GM18867 (cell line): ENCODE results near the gene IQCH.
A peak's percentile ranks its signal among the peaks of the same experiment; 100 is the strongest.

Experiments used
- ATAC-seq: cut with Tn5 transposase; IDR thresholded peaks from one replicate; pipeline ENCODE4 v1.9.1; 2021; ENCODE audit warnings: mild to moderate bottlenecking, moderate library complexity; ENCODE audit not compliant: unreplicated experiment

The IQCH gene

DNA sequence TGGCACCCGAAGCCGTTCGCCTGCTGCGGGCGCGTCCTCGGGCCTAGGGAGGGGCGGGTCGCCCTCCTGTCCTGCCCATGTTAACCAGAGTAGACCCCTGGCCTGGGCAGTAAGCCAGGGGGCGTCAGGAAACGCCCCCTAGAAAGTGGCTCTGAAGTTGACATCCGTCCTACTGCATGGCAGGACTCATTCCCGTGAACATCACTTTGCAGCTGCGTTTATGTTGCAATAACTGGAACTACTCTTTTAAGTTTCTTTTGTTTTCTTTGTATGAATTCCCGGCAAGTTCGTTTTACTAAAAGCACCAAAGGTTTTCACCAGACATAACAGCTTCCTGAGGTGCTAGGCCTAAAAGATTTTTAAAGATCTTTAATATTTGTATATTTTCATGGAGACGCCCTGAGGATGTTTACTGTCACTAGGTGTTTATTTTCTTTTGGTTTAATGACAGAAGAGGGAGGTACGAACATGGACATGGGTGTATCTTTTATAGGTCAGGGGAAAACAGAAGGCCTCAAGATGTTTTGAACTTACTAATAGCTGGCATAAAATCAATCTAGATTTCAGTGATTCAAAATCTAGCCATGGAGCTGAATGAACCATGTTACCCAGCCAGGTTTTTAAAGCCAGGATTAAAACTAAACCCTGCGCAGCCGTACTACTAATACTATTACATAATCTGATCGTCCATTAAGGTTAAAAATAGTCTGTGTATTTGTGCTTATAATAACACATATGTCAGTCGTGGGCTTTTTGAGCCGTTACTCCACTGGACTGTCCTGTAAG is 267.4 kb downstream of the IQCH start:
- no peak for ATAC-seq

DNA sequence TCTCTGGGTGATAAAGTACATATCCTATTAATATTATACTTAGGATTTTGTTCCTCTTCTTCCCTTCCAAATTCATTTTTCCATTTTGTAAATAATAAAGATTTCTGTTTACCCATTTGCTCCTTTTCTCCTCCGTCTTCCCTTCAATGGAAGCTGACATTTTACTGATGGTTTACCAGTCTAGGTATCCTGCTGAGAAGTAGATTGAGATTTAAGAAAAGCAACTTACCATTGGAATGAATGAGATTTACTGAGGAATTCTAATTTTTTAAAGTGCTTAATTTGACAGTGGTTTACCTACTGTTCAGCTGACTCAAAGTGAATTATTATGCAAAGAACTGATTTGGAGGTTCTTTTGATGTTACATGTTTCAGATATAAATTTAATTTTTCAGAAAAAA is 268.7 kb downstream of the IQCH start:
- ATAC-seq: no peak

DNA sequence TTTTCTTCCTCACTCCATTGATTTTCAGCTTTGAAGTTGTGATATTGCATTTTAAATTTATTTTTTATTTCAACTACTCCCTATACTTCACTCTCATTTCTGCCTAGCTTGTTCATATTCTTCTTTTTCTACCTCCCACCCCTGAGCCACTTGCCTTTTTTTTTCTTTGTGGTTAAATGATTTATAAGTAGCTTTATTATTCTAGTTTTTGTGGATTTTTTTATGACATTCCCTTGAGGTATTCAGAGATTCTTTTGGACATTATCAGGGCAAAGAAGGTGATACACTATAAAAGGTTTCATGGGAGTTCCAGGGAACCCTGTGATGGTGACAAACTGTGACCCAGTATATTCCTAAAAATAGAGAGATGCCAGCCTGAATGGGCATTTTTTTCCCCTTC is 269.6 kb downstream of the IQCH start:
- ATAC-seq: no peak

DNA sequence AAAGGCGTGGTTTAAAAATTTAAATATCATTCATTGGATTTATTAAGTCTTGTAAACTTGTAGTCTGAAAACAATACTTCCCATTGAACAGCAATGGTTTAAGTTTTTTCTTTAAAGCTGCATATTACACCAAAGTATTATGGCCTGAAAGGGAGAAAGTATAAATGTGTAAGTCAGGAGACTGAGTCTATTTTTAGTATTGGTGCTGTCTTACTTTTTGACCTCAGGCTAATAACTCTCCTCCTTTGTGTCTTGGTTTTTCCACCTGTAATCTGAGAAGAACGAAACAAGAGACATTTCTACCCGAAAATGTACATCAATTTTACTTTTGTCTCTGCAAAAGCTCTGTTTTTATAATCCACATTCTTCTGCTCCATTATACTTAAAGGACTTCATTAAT is 273.9 kb downstream of the IQCH start:
- ATAC-seq: no peak

DNA sequence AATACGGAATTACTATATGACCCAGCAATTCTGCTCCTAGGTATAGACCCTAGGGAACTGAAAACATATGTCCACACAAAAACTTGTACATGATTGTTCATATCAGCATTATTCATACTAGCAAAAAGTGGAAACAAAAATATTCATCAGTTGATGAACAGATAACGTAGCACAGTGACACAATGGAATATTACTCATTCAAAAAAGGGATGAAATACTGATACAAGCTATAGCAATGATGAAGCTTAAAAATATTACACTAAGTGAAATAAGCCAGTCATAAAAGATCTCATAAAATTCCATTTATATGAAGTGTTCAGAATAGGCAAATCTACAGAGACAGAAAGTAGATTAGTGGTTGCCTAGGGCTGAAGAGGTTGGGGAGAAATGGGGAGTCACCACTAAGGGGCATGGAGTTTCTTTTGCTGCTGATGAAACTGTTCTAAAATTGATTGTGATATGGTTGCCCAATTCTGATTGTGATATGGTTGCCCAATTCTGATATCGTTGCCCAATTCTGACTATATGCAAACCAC is 276.9 kb downstream of the IQCH start:
- ATAC-seq: no peak

DNA sequence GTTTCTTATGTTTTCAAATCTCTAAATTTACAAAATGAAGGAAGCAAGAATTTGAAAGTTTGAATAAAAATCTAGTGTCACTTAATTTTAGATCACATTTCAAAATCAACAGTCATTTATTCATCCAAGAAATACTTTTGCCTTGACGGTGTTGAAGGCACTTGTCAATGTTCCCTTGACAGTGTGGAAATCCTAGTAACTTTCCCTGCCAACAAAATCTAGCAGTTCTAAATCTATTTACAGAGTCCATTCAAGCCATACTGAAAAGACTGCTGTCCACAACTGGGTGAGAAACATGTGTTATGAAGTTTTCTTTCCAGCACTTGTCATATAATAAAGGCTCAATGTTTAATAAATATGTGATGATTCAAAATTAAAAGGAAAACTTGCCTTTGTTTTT is 279.3 kb downstream of the IQCH start:
- ATAC-seq: no peak

DNA sequence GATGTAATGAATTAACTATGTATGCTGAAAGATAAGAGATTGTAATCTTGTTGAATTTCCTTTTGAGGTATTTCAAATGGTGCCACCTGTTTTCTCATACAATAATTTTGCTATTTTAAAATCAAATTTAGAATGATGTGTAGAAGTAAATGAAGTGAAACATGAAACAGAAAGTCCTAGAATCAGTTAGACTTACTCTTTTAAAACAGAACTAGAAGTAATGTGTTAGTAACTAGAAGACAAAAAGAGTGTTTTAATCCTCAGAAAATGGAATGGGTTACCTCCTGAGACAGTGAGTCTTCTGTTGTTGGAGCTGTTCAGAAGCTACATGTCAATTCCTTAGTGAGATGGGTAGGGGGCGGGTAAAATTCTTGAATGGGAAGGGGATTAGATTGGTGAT is 279.8 kb downstream of the IQCH start:
- ATAC-seq: no peak

DNA sequence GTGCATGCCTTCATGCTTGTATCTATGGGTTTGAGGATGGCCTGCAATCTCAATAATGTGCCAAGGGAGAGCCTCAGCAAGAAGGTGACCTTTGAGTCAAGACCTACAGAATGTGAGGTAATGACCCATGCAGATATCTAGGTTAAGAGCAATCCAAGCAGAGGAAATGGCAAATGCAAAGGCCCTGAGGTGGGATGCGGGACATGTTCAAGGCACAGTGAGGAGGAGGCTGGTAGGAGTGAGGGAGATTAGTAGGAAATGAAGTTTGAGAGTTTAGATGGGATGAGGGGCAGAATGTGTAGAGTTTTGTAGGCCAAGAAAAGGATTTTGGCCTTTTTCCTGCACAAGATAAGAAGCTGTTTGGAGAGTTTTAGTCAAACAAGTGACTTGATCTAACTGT is 283.2 kb downstream of the IQCH start:
- no peak for ATAC-seq

DNA sequence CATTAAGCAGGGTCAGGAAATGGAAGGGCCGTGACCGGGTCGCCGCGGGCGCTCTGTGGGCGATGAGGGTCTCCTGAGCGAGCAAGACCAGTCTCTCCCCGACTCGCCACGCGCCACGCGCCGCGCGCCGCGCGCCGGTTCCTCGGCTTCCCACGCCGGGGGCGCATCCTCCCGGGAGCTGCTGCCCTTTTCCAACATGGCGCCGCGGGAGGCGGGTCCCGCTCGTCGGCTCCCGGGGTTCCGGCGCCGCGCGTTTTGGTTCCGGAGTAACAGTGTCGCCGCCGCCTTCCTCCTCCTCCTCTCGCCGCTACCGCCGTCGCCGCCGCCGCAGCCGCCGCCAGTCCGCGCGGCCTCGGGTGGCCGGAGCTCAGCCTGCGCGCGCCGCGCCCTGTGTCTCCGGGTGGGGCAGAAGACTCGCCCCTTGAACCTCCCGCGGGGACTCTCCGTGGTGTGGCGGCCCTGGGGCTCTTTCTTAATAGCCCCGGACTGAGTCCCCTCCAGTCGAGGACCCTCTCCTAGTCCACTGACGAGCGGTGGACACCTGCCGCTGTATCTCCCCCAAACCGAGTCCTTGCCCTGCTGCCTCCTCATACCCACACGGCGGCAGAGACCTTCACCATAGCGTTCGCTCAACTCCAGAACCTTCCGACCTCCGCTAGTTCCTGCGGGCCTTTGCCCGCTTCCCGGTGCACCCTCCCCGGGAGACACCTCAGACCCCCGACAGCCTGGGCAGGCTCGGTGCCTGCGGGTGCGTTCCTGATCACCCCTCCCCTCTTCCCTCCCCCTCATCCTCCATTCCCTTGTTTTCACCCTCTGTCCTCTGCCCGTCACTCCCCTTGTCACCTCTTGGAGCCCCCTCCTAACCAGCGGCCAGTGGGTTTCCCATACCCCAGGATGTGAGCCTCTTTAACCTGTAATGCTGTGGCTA is 288.1 kb downstream of the IQCH start, which contains the start of gene MAP2K5:
MAP2K5 (plus strand) TSS at position 284 of the 928 bp plus-strand sequence; CDS start at position 917, 633 bp downstream.
- peak; percentile 51 for ATAC-seq

DNA sequence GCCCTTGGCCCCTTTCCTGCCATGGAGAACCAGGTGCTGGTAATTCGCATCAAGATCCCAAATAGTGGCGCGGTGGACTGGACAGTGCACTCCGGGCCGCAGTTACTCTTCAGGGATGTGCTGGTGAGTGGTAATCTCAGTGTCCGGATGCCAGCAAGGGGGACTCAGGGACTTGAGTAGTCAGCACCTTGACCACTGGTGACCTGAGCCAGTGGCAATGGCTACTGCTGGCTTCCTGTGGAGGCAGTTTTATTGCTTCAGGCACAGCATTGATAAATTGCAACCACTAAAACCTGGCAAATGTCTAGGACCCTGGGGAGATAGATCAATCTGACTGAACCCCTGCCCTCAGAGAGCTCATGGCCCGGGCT is 288.7 kb downstream of the IQCH start:
- ATAC-seq: no peak

DNA sequence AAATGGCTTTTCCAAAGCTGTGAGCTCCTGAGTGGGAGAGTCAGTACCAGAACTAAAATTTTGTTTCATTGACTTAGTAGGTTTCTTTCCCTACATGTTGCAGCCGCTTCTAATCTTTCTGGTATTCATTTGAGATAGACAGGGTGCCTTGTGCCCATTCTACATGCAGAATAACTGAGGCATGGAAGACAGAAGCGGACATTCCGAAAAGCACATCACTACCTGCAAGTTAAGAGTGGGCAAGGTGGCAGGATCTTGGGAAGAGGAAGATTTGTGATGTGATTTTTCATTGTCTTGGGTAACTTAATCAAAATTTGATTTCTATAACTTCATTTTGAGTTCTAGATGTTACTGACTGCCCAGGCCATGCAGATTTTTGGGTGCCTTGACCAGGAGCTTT is 289.9 kb downstream of the IQCH start:
- no peak for ATAC-seq

DNA sequence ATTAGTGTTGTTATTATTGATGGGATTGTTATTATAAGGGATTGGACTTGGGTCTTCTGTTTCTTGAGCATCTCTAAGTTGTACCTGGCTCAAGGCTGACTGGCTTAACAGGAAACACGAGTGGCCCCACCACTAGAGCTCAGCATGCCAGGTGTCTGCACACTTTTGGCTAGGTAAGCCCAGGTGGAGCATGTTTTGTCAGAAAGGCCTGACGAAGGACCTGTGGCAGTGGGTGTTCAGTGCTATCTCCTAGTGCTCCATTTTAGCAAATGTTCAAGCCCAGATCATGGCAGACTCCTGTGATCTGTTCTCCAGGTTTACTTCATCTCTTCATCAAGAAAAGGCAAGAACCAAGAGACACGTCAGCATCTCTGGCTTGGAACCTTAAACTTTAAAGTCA is 291.3 kb downstream of the IQCH start:
- ATAC-seq: no peak

DNA sequence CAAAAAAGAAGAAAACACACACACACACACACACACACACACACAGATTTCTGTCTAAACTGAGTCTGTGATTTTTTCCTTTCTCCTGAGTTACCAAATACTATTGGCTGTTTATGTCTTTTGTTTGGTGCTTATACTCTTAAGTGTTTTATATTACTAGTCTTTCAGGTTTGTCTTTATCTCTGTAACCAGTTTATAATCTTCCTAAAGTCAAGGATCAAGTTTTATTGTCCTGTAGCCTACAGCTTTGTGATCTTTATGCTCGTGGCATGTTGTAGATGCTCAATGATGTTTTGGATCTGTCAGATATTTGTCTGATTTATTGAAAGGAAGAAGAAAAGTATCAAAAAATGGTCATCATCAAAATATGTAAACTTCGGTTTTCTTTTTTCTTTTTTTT is 292.5 kb downstream of the IQCH start:
- no peak for ATAC-seq

DNA sequence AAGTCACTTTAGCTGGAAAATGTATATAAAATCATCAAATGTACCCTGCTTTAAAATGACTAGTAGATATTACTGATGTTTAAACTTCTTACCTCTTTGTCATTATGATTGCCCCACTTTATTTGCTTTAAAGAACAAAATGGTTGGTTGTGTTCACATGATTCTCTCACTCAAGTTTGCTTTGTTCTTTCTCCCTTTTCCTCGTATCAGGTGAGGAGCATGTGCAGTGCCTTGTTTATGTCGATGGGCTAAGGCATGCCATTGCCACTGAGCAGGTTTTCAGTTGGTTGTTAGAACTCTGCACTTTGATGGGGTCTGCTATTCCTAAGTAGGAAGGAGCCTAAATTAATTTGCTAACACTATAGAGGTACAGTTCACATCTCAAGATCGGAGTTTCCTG is 293.2 kb downstream of the IQCH start:
- no peak for ATAC-seq

DNA sequence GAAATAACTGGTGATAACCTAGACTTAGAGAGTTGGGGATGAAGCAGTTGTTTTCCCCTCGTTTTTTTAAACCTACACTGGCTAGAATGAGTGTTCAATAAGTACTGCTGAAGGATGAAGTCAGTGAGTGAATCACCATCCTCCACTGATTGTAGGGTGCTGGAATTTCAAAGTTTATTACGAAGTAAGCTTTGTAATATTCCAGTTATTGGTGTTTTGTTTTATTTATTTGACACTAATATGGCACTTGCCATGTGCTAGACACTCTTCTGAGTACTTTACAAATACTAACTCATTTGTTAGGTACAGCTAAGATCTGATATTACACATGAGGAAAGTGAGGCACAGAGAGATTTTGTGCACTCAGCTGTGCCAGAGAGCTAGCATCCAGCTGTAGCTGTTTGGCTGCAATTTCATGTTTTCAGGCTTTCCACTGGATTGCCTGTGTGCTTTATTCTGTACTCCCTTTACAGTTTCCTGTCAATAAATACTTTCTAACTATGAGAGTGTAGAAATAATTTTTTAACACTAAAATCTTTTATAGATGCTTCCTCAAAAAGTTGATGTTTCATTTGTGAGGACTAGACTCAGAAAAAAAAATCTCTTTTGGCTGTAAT is 293.8 kb downstream of the IQCH start:
- no peak for ATAC-seq

DNA sequence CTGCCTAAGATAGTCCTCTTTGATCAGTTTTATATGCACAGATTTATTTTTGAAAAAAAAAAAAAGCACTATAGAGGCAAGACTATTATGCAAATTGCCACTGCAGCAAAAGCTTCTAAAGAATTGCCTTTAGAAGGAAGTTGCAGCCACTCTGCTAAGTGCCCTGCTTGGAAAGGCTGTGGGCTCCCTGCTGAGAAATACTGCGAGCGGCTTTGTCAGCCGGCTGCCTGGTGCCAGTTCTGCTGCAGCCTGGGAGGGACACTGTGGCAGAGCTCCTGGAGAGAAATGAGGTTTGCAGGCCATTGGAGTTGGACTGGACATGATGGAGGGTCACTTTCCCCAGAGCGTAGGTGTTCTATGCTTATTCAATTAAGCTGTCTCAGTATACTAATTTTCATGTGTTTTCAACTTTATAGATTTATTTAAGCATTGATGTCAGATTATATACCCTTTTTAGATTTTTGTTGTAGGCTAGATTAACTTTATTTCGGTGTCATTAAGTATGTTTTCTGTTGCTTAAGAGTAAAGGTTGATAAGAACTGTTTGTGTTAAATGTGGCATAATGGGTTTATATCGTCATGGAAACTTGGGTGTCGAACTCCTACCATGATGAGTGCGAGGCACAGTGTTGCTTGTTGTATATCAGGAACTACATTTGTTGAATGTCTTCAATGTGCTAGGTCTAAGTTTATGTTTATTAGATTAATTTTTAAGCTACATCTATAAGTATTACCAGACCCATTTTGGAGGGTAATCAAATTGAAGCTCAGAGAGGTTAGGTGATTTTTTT is 294.5 kb downstream of the IQCH start:
- no peak for ATAC-seq

DNA sequence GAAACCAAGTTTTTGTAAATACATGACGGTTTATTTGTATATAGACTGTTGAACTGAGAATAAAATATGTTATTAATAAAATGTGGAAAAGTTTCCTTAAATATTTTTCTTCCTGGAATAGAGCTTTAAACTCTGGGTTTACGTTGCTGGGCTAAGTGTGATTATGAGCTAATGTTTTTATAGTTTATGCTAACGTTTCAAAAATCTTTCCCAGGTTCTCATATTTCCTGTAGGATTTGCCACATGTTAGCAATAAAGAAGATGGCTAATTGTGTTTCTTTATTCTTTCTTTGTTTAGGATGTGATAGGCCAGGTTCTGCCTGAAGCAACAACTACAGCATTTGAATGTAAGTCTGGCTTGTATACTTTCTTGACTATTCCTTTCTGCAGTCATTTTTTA is 295.1 kb downstream of the IQCH start:
- no peak for ATAC-seq

DNA sequence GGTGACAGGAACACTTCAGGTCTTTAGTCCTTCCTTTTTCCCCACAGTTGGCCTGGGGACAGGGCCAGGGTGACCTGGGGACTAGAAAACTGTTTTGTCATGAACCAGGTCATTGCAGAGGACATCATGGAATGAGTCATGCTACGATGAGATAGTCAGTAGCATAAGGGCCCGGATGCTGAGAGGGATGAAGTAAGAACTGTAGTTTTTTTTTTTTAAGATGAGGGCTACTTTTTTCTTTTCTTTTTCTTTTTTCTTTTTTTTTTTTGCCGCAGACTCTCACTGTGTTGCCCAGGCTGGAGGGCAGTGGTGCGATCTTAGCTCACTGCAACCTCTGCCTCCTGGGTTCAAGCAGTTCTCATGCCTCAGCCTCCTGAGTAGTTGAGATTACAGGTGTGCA is 295.9 kb downstream of the IQCH start:
- no peak for ATAC-seq

DNA sequence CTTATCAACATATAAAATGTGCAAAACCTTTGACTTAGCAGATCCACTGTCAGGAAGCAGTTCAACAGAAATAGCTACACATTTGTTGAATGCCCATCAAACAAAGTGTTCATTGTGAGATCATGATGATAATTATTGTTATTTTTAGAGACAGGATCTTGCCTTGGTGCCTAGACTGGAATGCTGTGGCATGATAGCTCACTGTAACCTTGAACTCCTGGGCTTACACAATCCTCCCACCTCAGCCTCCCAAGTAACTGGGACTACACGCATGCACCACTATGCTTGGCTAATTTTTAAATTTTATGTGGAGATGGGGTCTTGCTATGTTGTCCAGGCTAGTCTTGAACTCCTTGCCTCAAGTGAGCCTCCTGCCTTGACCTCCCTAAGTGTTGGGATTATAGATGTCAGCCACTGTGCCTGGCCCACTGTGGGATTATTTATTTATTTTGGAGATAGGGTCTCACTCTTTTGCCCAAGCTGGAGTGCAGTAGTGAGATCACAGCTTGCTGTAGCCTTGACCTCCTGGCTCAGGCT is 296.7 kb downstream of the IQCH start:
- no peak for ATAC-seq
